GM18907 (cell line): ENCODE data around the gene SH2D2A.

Experiments used
- ATAC-seq: cut with Tn5 transposase; IDR thresholded peaks from one replicate; pipeline ENCODE4 v1.9.1; 2021; ENCODE audit warnings: mild to moderate bottlenecking, moderate library complexity; ENCODE audit not compliant: unreplicated experiment

SH2D2A gene

DNA sequence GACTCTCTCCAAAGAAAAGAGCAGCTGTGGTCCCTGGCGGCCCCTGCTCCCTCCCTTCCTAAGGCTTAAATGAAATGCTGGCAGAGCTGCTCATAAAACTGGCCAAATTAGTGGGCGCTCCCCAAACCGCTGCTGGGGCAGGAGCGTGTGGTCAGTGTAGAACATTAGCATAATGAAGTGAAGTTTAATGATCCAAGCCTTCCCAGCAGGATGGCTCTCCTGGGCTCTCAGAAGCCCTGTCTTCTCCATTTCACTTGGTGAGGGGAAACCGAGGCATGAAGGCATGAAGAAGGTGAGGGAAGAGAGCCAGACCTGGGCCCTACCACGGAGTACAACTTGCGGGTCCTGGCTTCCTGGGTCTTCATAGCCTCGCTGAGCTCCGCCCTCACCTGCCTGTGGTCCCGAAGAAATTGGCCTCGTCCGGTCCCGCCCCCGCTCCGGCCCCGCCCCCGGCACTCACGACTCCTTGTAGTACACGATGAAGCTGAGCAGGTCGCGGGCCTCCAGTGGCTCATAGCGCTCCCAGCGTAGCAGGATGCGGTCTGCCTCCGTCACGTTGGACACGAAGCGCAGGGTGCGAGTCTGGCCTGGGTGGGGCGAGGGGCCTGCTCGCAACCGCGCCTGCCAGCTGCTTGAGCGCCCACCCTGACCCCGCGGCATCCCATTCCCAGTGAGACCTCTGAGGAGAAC, 32.0 kb upstream of the SH2D2A start:
- ATAC-seq = no peak

- ATAC-seq = no peak
Observed at GRCh38 chr1:156847591-156848460, 31.2 kb upstream of the SH2D2A start.

DNA sequence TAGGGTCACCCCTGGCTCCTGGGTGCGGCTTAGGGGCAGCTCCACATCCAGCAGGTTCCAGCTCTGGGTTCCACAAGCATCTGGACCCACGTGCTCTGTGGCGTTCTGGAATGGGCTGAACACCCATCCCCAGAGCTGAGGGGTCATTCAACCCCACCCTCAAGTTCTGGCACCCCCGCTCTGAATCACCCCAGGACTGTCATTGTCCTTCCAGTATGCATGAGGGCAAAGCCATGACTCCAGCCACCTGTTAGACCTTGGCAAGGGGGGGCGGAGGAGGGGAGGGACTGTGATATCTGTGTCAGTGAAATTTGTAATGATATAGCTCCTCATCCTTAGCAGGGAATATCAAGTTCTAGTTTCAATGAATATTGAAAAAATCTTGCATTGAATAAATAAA, 30.0 kb upstream of the SH2D2A start:
- no peak for ATAC-seq

- no peak for ATAC-seq
Observed at GRCh38 chr1:156845953-156846545, 29.4 kb upstream of the SH2D2A start.

- no peak for ATAC-seq
Observed at GRCh38 chr1:156845055-156845952, 28.7 kb upstream of the SH2D2A start.

- no peak for ATAC-seq
Observed at GRCh38 chr1:156844638-156845037, 28.0 kb upstream of the SH2D2A start.

GRCh38 chr1:156844102-156844501, 27.5 kb upstream of the SH2D2A start:
- no peak for ATAC-seq

DNA sequence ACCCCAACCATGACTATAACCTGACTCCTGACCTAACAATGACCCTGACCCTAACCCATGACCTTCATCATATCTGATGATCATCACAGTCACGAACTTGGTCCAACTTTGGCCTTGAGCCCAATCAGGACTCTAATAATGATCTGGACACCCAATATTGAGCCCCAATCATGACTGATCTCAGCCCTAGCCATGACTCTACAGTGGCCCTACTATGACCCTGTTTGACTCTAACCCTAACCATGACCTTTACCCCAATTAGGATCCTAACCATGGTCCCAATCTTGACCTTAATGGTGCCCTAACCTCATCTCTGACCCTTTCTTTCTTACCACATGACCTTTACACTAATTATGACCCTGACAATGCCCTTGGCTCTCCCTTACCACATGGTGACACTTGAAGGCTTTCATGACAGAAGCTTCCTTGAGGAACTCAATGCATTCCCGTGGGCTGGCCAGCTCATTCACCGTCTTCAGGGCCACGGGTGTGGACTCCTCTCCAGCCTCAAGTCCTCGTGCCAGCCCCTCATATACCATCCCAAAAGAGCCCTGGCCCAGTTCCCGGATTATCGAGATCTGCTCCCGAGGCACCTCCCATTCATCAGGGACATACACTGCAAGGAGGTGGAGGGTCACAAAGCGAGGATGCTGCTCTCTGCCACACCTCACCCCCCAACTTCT, 26.1 kb upstream of the SH2D2A start:
- no peak for ATAC-seq

- ATAC-seq = no peak
Observed at GRCh38 chr1:156841295-156841855, 24.7 kb upstream of the SH2D2A start.

DNA sequence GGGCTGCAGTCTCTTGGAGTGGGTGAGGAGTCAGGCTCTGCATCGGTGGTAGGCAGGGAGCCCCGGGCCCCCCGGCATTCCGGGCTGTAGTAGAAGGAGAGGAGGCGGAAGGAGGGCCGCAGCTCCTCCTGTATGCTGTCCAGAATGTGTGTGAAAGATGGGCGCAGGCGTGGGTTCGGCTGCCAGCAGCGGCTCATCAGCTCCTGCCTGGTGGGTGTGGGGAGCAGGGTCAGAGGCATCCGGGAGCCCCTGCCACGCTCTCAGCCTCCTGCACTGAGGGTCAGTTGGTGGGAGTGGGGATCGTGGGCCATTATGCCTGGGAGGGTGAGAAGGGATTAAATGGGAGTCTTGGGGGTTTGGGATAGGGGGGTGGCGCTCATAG, 24.2 kb upstream of the SH2D2A start:
- no peak for ATAC-seq

GRCh38 chr1:156840186-156840897, 23.7 kb upstream of the SH2D2A start:
- no peak for ATAC-seq

DNA sequence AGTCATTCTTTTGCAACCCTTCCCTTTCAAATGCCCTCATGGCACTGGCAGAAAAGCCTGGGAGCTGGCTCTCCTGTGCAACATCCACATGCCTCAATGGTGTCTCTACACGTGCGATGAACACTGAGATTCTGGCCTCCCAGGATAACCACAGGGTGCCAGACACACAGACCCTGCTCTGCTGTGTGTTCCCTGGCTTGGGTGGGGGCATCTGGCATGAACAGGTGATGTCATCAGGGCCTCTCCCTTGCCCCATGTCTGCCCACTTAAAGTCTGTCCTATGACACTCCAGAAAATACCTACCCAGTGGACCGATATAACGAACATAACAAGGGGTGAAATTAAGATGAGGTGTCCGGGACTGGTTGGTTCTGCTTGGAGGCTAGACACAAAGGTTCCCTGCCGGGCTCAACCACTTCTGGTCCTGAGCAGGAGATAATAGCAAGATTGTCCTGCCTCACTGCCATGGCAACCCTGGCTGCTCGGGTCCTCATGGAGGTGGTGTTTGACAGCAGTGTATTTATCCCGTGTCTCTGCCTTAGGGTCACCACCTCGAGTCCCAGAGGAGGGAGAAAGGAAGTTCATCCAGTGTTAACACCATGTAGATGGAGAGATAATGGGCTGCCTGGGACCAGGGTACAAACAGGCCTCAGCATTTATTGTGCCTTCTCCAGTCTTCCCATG, 22.9 kb upstream of the SH2D2A start:
- no peak for ATAC-seq

- ATAC-seq = no peak
Observed at GRCh38 chr1:156838972-156839371, 22.3 kb upstream of the SH2D2A start.

DNA sequence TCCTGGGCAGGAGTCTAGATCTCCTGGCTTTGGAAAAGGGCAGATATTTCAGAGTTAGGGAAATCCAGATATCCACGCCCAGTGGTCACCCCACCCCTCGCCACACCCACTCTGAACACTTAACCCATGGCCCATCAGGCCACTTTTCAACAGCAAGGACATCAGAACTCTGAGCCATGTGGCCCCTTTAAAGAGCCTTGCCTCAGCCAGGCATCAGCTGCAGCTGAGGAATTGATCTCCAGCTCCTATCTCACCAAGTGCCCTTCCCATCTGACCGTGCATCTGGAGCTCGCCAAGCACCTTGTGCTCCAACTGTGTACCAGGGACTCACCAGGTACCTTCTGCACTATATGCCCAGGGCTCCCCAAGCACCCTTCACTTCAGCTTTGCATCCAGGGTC, 20.2 kb upstream of the SH2D2A start:
- ATAC-seq = no peak

DNA sequence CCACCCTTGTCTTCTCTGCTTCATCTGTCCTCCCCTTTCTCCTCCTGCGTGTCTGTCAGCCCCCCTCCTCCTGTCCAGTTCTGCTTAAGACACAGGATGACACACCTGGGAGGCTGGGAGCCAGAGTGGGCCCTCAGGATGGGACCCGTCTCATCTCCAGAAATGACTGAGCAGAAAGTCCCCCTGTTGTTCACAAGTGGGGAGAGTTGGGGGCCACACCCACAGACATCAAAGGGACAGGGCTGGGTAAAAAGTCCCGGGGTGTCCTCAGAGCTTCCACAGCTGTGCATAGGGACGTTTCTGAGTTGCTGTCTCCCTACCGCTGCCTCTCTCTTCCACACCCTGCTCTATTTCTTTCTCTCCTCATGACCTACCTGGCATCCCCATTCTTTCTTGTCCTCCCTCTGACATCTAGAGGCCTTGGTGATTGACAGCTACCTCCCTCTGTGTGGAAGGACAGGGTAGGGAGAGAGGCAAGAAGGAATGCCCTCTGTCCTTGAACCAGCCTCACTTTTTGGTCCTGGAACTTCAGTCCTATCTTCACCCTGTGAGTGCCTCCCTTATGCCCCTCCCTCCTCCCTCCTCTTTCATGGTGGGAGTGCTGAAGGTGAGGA, 19.5 kb upstream of the SH2D2A start:
- no peak for ATAC-seq

- no peak for ATAC-seq
Observed at GRCh38 chr1:156834322-156834721, 17.7 kb upstream of the SH2D2A start.

DNA sequence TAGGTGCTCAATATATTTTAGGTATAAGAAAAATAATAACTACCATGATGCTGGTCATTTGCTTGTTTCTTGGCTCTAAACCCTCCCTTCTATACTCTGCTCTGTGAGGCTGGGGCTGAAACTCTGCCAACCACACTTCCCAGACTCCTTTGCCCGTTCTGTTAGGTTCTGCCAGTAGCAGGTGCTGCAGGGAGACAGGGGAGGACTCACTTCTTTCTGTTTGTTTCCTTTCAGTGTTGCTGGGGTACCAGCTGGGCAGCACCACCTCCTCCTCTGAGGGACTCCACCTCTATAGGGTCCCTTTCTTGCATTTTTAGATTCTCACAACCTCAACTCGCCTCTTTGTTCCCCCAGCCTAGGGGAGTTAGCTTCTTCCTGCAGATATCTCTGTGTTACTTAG, 17.0 kb upstream of the SH2D2A start:
- ATAC-seq = no peak

DNA sequence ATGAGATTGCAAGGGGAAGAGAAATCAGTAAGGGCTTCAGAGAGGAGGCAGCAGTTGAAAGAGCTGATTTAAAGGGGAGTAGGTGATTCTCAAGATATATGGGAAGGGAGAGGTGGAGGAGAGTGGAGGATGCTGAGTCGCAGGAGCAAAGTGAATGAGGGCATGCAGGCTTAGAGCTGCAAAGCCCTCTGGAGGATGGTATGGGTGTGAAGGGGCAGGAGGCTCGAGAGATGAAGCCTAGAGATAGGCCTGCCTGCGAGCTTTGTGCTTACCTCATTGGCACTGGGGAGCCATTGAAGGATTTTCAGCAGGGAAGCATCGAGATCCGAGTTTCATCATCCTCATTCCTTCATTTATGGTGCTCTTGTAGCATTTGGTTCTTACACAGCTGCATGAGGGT, 15.8 kb upstream of the SH2D2A start:
- no peak for ATAC-seq
